ENCODE data around the gene PARP9. TPM values are rescaled to one million over a fixed set of nuclear protein-coding genes. Genes with fewer than 3 reads are reported as not detected.
A peak's percentile ranks its signal among the peaks of the same experiment; 100 is the strongest.

Gene PARP9
- total and polyA plus RNA-seq, 2 donors = 24.1 to 30.1 TPM

- WGBS = 90% methylated on average over 1 of the region's 1 CpG
- Histone ChIP-seq H3K4me1 (ENCODE audit: insufficient read depth) (peaks cover 4% of the 10 kb centered on the region), H3K36me3 (ENCODE audit: insufficient read depth) (peaks cover 2% of the 10 kb centered on the region), H3K4me3 (ENCODE audit: low read depth, low read length) (no peak overlapping the region), H3K27ac (ENCODE audit: low read depth) (no peak overlapping the region)
- peak; percentile 48 for DNase-seq (ENCODE audit: extremely low spot score)
Measured at GRCh38 chr3:122560680-122561079, 3.4 kb downstream of the PARP9 start.

- 82% methylated on average over 3 of the region's 3 CpGs for WGBS
- Histone ChIP-seq H3K27ac (ENCODE audit: low read depth) (no peak overlapping the region), H3K36me3 (ENCODE audit: insufficient read depth) (peaks cover 2% of the 10 kb centered on the region), H3K4me1 (ENCODE audit: insufficient read depth) (peaks cover 4% of the 10 kb centered on the region), H3K4me3 (ENCODE audit: low read depth, low read length) (no peak overlapping the region)
- no peak for DNase-seq (ENCODE audit: extremely low spot score)
Measured at GRCh38 chr3:122559906-122560305, 4.2 kb downstream of the PARP9 start.

DNA sequence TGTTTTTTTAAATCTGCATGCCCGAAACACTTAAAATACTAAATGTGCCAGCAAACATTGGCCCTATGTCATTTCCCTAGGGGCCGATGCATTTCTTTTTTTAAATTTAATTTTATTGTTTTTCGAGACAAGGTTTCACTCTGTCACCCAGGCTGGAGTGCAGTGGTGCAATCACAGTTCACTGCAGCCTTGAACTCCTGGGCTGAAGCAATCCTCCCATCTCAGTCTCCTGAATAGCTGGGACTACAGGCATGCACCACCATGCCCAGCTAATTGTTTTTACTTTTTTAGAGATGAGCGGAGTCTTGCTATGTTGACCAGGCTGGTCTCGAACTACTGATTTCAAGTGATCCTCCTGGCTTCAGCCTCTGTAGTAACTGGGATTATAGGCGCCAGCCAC is 5.5 kb downstream of the PARP9 start:
- 95% methylated on average over 6 of the region's 6 CpGs for WGBS
- no peak for DNase-seq (ENCODE audit: extremely low spot score)
- peaks cover 4% of the 10 kb centered on the region for H3K4me1 ChIP-seq (ENCODE audit: insufficient read depth)
- no peak overlapping the region for H3K4me3 ChIP-seq (ENCODE audit: low read depth, low read length)
- H3K36me3 ChIP-seq (ENCODE audit: insufficient read depth) = peaks cover 2% of the 10 kb centered on the region
- no peak overlapping the region for H3K27ac ChIP-seq (ENCODE audit: low read depth)

GRCh38 chr3:122557356-122557755 is 6.7 kb downstream of the PARP9 start:
- 80% methylated on average over 5 of the region's 5 CpGs for WGBS
- no peak for DNase-seq (ENCODE audit: extremely low spot score)
- peaks cover 3% of the 10 kb centered on the region for H3K4me1 ChIP-seq (ENCODE audit: insufficient read depth)
- no peak overlapping the region for H3K27ac ChIP-seq (ENCODE audit: low read depth)
- peaks cover 2% of the 10 kb centered on the region for H3K36me3 ChIP-seq (ENCODE audit: insufficient read depth)
- no peak overlapping the region for H3K4me3 ChIP-seq (ENCODE audit: low read depth, low read length)

- H3K4me3 ChIP-seq (ENCODE audit: low read depth, low read length) = no peak overlapping the region
- peaks cover 2% of the 10 kb centered on the region for H3K36me3 ChIP-seq (ENCODE audit: insufficient read depth)
- no peaks in the 10 kb centered on the region for H3K4me1 ChIP-seq (ENCODE audit: insufficient read depth)
- WGBS = 74% methylated on average over 6 of the region's 6 CpGs
- no peak for DNase-seq (ENCODE audit: extremely low spot score)
- H3K27ac ChIP-seq (ENCODE audit: low read depth) = no peak overlapping the region
Measured at GRCh38 chr3:122555275-122556071, 8.6 kb downstream of the PARP9 start.

DNA sequence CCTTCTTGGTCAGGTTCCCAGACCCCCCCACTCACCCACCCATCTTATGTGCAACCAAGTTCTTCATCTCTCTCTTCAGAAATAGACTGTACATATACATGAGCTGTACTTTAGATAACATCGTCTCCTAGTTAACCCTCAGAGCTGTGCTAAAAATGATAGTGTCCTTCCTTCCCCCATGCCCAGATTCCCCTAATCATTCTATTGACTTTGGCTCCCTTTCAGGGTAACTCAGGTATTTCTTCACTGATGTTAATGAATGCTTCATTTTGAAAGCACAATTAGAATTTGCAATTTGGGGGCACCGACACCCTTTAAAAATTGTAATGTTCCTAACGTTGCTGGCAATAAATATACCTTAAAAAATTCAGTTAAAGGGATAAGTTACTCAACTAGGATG is 10.9 kb downstream of the PARP9 start:
- Histone ChIP-seq H3K36me3 (ENCODE audit: insufficient read depth) (peaks cover 6% of the 10 kb centered on the region), H3K4me1 (ENCODE audit: insufficient read depth) (no peaks in the 10 kb centered on the region), H3K4me3 (ENCODE audit: low read depth, low read length) (no peak overlapping the region), H3K27ac (ENCODE audit: low read depth) (no peak overlapping the region)
- WGBS = 65% methylated on average over 3 of the region's 3 CpGs
- DNase-seq (ENCODE audit: extremely low spot score) = no peak

DNA sequence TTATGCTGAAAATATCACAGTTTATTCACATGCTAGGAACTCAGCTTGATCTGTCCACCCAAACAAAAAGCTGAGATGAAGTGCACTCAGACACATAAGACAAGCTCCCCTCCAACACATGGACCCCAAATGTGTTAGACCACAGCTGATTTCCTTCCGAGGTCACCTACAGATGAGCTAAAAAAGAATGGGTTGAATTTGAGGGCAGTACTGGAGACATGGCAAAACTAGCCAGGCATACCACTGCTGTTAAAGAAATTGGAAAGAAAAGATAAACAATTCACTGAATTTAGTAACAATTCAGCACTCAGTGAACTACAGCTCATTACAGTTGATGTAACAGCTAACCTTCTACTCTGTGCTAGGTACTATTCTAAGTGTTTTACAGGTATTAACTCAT is 15.5 kb downstream of the PARP9 start:
- no peak for DNase-seq (ENCODE audit: extremely low spot score)
- Histone ChIP-seq H3K36me3 (ENCODE audit: insufficient read depth) (peaks cover 7% of the 10 kb centered on the region), H3K27ac (ENCODE audit: low read depth) (no peak overlapping the region), H3K4me3 (ENCODE audit: low read depth, low read length) (no peak overlapping the region), H3K4me1 (ENCODE audit: insufficient read depth) (no peaks in the 10 kb centered on the region)
- WGBS = 75% methylated on average over 1 of the region's 1 CpG

DNA sequence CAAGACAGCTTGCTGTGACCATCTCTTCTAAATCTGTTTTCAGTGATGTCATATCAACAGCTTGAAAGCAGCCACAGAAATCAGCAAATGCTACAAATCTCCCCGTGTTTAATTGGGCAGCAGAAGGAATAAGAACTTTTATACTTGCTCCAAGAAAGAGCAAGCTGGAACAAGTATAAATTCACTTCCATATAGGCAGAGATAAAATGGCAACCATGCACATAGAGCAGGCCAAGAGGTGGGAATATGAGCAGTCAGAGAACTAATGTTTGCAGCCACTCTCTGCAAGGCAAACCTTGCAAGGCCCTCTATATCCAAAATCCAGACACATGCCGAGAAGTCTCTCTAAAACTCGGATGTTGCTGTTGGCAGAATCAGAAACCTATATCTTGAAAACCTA is 16.0 kb downstream of the PARP9 start:
- Histone ChIP-seq H3K36me3 (ENCODE audit: insufficient read depth) (peaks cover 7% of the 10 kb centered on the region), H3K4me3 (ENCODE audit: low read depth, low read length) (no peak overlapping the region), H3K27ac (ENCODE audit: low read depth) (no peak overlapping the region), H3K4me1 (ENCODE audit: insufficient read depth) (no peaks in the 10 kb centered on the region)
- WGBS = 68% methylated on average over 3 of the region's 3 CpGs
- DNase-seq (ENCODE audit: extremely low spot score) = no peak

DNA sequence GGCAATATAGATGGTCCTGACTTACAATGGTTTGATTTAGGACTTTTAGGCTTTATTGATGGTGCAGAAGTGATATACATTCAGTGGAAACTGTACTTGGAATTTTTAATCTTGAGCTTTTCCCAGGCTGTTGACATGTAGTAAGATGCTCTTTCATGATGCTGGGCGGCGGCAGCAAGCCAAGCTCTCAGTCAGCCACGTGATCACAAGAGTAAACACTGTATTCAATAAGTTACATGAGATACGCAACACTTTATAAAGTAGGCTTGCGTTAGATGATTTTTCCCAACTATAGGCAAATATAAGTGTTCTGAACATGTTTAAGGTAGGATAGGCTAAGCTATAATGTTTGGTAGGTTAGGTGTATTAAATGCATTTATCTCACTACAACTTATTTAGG is 17.9 kb downstream of the PARP9 start:
- WGBS = 89% methylated on average over 5 of the region's 5 CpGs
- Histone ChIP-seq H3K4me1 (ENCODE audit: insufficient read depth) (no peaks in the 10 kb centered on the region), H3K4me3 (ENCODE audit: low read depth, low read length) (no peak overlapping the region), H3K27ac (ENCODE audit: low read depth) (no peak overlapping the region), H3K36me3 (ENCODE audit: insufficient read depth) (peaks cover 7% of the 10 kb centered on the region)
- DNase-seq (ENCODE audit: extremely low spot score) = no peak

DNA sequence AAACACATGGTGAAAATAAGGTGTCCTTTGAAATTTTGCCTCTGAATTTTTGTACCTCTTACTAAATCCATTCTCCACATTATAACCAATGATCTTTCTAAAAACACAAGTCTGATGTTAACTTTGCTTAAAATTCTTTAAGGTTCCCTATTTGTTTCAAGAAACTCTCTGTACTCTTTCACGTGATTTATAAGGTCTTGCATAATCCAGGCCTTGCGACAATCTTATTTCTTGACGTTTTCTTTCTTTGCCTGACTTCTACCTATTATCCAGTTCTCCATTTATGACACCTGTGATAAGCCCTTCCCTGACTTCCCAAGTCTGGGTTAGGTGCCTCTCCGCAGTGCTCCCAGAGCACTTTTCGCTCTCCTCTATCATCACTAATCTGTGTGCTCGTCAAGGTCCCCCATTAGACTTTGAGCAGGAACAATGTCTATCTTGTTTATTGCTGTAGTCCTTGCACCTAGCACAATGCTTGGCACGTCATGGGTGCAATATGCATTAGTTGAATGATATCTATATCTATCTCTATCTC is 25.1 kb downstream of the PARP9 start:
- no peak for DNase-seq (ENCODE audit: extremely low spot score)
- 87% methylated on average over 7 of the region's 7 CpGs for WGBS
- H3K27ac ChIP-seq (ENCODE audit: low read depth) = no peak overlapping the region
- no peaks in the 10 kb centered on the region for H3K36me3 ChIP-seq (ENCODE audit: insufficient read depth)
- H3K4me1 ChIP-seq (ENCODE audit: insufficient read depth) = no peaks in the 10 kb centered on the region
- no peak overlapping the region for H3K4me3 ChIP-seq (ENCODE audit: low read depth, low read length)

GRCh38 chr3:122536632-122537001 is 27.5 kb downstream of the PARP9 start:
- no peak for DNase-seq (ENCODE audit: extremely low spot score)
- WGBS = 53% methylated on average over 3 of the region's 3 CpGs
- Histone ChIP-seq H3K4me1 (ENCODE audit: insufficient read depth) (no peaks in the 10 kb centered on the region), H3K36me3 (ENCODE audit: insufficient read depth) (no peaks in the 10 kb centered on the region), H3K4me3 (ENCODE audit: low read depth, low read length) (no peak overlapping the region), H3K27ac (ENCODE audit: low read depth) (no peak overlapping the region)

- H3K4me1 ChIP-seq (ENCODE audit: insufficient read depth) = no peaks in the 10 kb centered on the region
- H3K36me3 ChIP-seq (ENCODE audit: insufficient read depth) = no peaks in the 10 kb centered on the region
- DNase-seq (ENCODE audit: extremely low spot score) = no peak
- WGBS = 70% methylated on average over 6 of the region's 6 CpGs
- no peak overlapping the region for H3K27ac ChIP-seq (ENCODE audit: low read depth)
- H3K4me3 ChIP-seq (ENCODE audit: low read depth, low read length) = no peak overlapping the region
Measured at GRCh38 chr3:122535964-122536631, 28.0 kb downstream of the PARP9 start.

GRCh38 chr3:122533931-122534334 is 30.2 kb downstream of the PARP9 start:
- Histone ChIP-seq H3K4me1 (ENCODE audit: insufficient read depth) (no peaks in the 10 kb centered on the region), H3K27ac (ENCODE audit: low read depth) (no peak overlapping the region), H3K4me3 (ENCODE audit: low read depth, low read length) (no peak overlapping the region), H3K36me3 (ENCODE audit: insufficient read depth) (no peaks in the 10 kb centered on the region)
- no peak for DNase-seq (ENCODE audit: extremely low spot score)
- WGBS = 62% methylated on average over 1 of the region's 1 CpG

DNA sequence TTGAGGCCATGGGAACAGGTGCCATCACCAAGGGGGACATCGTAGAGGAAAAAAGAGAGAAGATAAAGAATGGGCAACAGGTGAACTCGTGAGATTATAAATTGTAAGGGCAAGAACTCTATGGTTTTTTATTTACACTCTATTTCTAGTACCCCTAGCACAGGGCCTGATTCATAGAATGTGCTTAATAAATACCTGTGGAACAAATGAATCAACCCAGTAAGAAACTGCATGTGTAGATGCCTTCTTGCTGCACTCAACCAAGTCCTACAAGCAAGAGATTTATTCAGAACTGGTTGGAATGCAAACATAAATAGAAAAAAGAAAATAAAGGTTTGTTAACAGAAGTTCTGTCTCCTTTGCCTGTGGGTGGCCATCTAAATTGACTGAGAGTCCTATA is 30.6 kb downstream of the PARP9 start:
- Histone ChIP-seq H3K4me3 (ENCODE audit: low read depth, low read length) (no peak overlapping the region), H3K36me3 (ENCODE audit: insufficient read depth) (peaks cover under 1% of the 10 kb centered on the region), H3K4me1 (ENCODE audit: insufficient read depth) (no peaks in the 10 kb centered on the region), H3K27ac (ENCODE audit: low read depth) (no peak overlapping the region)
- WGBS = 86% methylated on average over 2 of the region's 2 CpGs
- DNase-seq (ENCODE audit: extremely low spot score) = no peak
